Measurements from ENCODE around the gene SNRNP48.

The SNRNP48 gene

GRCh38 chr6:7587631-7588100 is 2.3 kb upstream of the SNRNP48 start:
- Histone ChIP-seq H3K4me3 (ENCODE audit: low read length) (no peak overlapping the region), H3K9ac (ENCODE audit: low read length) (no peak overlapping the region), H3K27me3 (ENCODE audit: control insufficient read depth, insufficient read depth, low read length) (no peaks in the 10 kb centered on the region), H3K27ac (ENCODE audit: low read depth, low read length) (no peak overlapping the region), H3K4me1 (ENCODE audit: control insufficient read depth, insufficient read depth, low read length) (peaks cover 12% of the 10 kb centered on the region), H3K36me3 (ENCODE audit: control insufficient read depth, insufficient read depth, low read length) (no peaks in the 10 kb centered on the region)

- Histone ChIP-seq H3K9ac (ENCODE audit: low read length) (no peak overlapping the region), H3K27me3 (ENCODE audit: control insufficient read depth, insufficient read depth, low read length) (no peaks in the 10 kb centered on the region), H3K27ac (ENCODE audit: low read depth, low read length) (no peak overlapping the region), H3K4me3 (ENCODE audit: low read length) (no peak overlapping the region), H3K4me1 (ENCODE audit: control insufficient read depth, insufficient read depth, low read length) (peaks cover 12% of the 10 kb centered on the region), H3K36me3 (ENCODE audit: control insufficient read depth, insufficient read depth, low read length) (no peaks in the 10 kb centered on the region)
These were observed 1.5 kb upstream of the SNRNP48 start for GRCh38 chr6:7588506-7588905.

DNA sequence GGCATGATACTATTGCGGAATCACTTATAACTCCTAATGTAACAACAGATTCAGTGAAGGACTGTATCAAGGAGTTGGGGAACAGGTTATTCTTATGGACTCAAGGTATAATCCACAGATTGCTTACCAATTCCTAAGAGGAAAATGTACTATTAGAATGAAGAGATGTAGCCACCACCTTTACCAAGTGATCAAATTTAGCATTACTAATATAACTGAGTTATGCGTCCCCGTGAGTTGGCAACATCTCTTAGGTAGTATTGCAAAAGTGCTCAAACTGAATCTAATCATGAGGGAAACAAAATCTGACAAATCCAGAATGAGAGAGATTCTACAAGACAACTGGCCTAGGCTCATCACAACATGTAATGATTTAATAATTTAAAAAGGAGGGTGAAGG is 777 bp upstream of the SNRNP48 start:
- H3K9ac ChIP-seq (ENCODE audit: low read length), result no peak overlapping the region
- H3K4me1 ChIP-seq (ENCODE audit: control insufficient read depth, insufficient read depth, low read length), result peaks cover 12% of the 10 kb centered on the region
- H3K27ac ChIP-seq (ENCODE audit: low read depth, low read length), result no peak overlapping the region
- H3K4me3 ChIP-seq (ENCODE audit: low read length), result peak overlapping the region; percentile 95
- no peaks in the 10 kb centered on the region for H3K36me3 ChIP-seq (ENCODE audit: control insufficient read depth, insufficient read depth, low read length)
- H3K27me3 ChIP-seq (ENCODE audit: control insufficient read depth, insufficient read depth, low read length), result no peaks in the 10 kb centered on the region

DNA sequence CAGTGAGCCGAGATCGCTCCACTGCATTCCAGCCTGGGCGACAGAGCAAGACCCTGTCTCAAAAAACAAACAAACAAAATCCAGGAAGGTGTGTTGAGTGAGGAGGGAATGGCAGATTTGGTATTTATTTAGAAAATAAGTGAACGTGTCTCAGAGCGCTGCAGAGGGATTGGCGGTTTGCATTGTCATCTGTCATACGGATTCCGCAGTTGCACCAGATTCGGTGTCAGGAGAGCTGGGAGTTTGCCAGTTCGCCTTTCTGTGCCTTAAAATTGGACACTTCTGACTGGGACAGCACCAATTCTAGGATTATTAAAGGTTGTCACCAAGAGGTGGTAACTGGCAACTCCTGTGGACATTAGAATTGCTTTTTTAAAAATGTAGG is 912 bp downstream of the SNRNP48 start:
- no peaks in the 10 kb centered on the region for H3K27me3 ChIP-seq (ENCODE audit: control insufficient read depth, insufficient read depth, low read length)
- H3K36me3 ChIP-seq (ENCODE audit: control insufficient read depth, insufficient read depth, low read length), result peaks cover 7% of the 10 kb centered on the region
- peaks cover 12% of the 10 kb centered on the region for H3K4me1 ChIP-seq (ENCODE audit: control insufficient read depth, insufficient read depth, low read length)
- H3K27ac ChIP-seq (ENCODE audit: low read depth, low read length), result no peak overlapping the region
- H3K9ac ChIP-seq (ENCODE audit: low read length), result peak overlapping the region; percentile 68
- peak overlapping the region; percentile 95 for H3K4me3 ChIP-seq (ENCODE audit: low read length)

- H3K9ac ChIP-seq (ENCODE audit: low read length), result no peak overlapping the region
- peaks cover 7% of the 10 kb centered on the region for H3K36me3 ChIP-seq (ENCODE audit: control insufficient read depth, insufficient read depth, low read length)
- H3K27ac ChIP-seq (ENCODE audit: low read depth, low read length), result no peak overlapping the region
- H3K27me3 ChIP-seq (ENCODE audit: control insufficient read depth, insufficient read depth, low read length), result no peaks in the 10 kb centered on the region
- no peak overlapping the region for H3K4me3 ChIP-seq (ENCODE audit: low read length)
- peaks cover 12% of the 10 kb centered on the region for H3K4me1 ChIP-seq (ENCODE audit: control insufficient read depth, insufficient read depth, low read length)
These were observed 1.8 kb downstream of the SNRNP48 start for GRCh38 chr6:7591770-7592169.

DNA sequence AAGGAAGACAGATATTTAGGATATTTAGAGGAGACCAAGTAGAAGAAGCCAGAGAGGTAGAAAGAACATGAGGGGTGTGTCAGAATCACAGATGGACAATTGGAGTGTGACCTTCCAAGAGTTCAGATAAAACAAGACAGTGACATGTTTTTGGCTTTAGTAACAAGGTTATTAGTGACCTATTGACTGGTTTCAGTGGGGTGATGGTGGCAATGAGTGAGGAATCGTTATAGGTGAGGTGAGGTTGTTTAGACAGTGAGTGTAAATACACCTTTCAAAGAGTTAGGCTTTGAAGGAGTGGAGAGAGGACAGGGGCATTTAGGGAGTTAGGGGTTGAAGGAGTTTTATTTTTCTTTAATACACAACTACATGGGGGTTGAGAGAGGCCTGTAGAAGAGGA is 3.2 kb downstream of the SNRNP48 start:
- no peak overlapping the region for H3K27ac ChIP-seq (ENCODE audit: low read depth, low read length)
- H3K9ac ChIP-seq (ENCODE audit: low read length), result no peak overlapping the region
- H3K4me3 ChIP-seq (ENCODE audit: low read length), result no peak overlapping the region
- H3K36me3 ChIP-seq (ENCODE audit: control insufficient read depth, insufficient read depth, low read length), result peaks cover 7% of the 10 kb centered on the region
- peaks cover 12% of the 10 kb centered on the region for H3K4me1 ChIP-seq (ENCODE audit: control insufficient read depth, insufficient read depth, low read length)
- no peaks in the 10 kb centered on the region for H3K27me3 ChIP-seq (ENCODE audit: control insufficient read depth, insufficient read depth, low read length)

DNA sequence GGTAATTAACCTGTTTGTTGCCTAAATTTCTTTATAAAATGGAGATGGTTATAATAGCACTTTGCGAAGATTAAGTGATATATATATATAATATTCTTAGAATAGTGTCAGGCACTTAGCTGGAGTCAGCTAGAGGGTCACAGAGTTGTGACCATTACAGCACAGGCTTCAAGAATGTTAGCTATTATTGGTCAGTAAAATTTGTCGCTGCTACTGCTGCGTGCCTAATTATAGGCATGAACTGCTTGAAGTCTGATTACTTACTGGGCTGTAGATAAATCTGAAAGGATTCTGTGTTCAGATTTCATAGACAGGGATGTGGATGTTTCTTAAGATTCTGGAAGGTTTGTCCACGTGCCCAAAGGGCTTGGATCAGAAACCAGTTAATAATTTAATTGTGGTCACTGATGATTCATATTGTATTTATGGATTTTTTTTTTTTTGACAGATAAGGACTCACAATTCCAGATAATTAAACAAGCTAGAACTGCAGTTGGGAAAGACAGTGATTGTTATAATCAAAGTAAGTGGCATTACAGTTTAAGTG is 4.7 kb downstream of the SNRNP48 start:
- H3K36me3 ChIP-seq (ENCODE audit: control insufficient read depth, insufficient read depth, low read length), result peaks cover 7% of the 10 kb centered on the region
- H3K27ac ChIP-seq (ENCODE audit: low read depth, low read length), result no peak overlapping the region

DNA sequence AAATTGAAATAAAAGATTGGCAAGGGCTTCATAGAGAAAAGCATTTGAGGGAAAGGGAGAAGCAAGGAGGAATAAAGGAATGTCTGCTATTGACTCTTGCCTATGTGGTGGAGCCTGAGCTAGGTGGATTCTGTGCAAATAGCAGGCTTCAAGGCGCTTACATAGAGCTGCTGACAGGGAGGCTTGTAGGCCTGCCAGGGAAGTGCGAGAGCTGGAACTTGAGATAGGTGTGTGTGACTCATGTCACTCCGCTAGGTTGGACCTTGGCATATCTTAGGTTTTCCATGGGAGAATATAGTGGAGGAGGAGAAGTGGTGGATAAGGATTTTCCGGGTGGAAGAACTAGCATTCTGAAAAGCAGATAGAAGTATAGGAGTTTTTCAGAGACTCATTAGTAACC is 14.0 kb downstream of the SNRNP48 start:
- H3K4me1 ChIP-seq (ENCODE audit: control insufficient read depth, insufficient read depth, low read length), result no peaks in the 10 kb centered on the region
- H3K36me3 ChIP-seq (ENCODE audit: control insufficient read depth, insufficient read depth, low read length), result peaks cover 26% of the 10 kb centered on the region
- no peak overlapping the region for H3K4me3 ChIP-seq (ENCODE audit: low read length)
- no peak overlapping the region for H3K27ac ChIP-seq (ENCODE audit: low read depth, low read length)
- no peak overlapping the region for H3K9ac ChIP-seq (ENCODE audit: low read length)
- H3K27me3 ChIP-seq (ENCODE audit: control insufficient read depth, insufficient read depth, low read length), result no peaks in the 10 kb centered on the region

More for the DNA sequence above, 4.7 kb downstream of the SNRNP48 start:
- no peak overlapping the region for H3K4me3 ChIP-seq (ENCODE audit: low read length)
- H3K27me3 ChIP-seq (ENCODE audit: control insufficient read depth, insufficient read depth, low read length), result no peaks in the 10 kb centered on the region
- no peak overlapping the region for H3K9ac ChIP-seq (ENCODE audit: low read length)
- peaks cover 9% of the 10 kb centered on the region for H3K4me1 ChIP-seq (ENCODE audit: control insufficient read depth, insufficient read depth, low read length)

DNA sequence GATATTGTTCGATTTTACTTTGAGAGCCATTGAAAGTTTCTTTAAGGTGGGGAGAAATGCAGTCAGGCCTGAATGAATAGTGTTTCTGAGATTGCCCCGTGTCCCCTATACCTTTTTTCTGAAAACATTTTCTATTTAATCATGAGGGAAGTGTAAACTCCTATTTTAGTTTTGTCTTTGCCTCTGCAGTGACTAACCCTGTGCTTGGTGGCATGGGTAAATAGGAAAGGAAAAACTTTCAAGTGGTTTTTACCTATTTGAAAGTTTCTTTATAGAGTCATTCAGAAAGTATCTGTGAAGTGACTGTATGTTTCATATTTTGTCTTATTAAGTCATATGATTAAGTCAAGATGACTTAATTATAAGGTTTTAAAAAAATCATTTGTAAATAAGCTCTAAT is 14.5 kb downstream of the SNRNP48 start:
- no peak overlapping the region for H3K9ac ChIP-seq (ENCODE audit: low read length)
- H3K27ac ChIP-seq (ENCODE audit: low read depth, low read length), result no peak overlapping the region
- no peak overlapping the region for H3K4me3 ChIP-seq (ENCODE audit: low read length)
- H3K4me1 ChIP-seq (ENCODE audit: control insufficient read depth, insufficient read depth, low read length), result no peaks in the 10 kb centered on the region
- peaks cover 26% of the 10 kb centered on the region for H3K36me3 ChIP-seq (ENCODE audit: control insufficient read depth, insufficient read depth, low read length)
- no peaks in the 10 kb centered on the region for H3K27me3 ChIP-seq (ENCODE audit: control insufficient read depth, insufficient read depth, low read length)

DNA sequence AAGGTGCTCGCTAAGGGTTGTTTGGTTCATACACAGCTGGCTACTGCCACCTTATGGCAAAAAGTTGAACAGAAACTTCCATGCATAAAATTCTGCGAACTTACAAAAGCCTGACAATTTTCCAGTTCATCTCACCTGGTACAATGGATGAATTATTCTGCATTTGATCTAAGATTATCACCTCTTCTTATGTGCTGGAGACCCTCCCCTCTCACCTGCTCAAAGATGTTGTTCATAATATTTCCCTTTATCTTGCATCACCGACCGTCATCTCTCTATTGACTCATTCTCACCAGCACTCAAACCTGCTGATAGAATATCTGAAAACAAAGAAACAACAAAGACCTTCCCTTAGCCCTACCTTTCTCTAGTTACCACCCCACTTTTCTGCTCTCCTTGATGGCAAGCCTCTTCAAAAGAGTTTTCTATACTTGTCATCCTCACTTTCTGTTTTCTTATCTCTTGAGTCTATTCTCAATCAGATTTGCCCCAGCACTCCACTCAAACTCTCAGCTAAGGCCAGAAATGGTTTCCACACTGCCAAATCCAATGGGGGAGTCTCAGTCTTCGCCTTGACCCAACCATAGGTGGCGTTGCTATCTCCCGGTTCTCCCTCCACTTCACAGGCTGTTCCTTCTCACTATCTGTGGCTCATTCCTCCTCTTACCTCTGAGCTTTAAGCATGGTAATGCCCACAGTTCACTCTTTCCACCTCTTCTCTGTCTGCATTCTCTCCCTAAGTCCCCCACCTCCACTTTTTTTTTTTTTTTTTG is 25.8 kb downstream of the SNRNP48 start:
- Histone ChIP-seq H3K27me3 (ENCODE audit: control insufficient read depth, insufficient read depth, low read length) (no peaks in the 10 kb centered on the region), H3K9ac (ENCODE audit: low read length) (no peak overlapping the region), H3K36me3 (ENCODE audit: control insufficient read depth, insufficient read depth, low read length) (peaks cover 9% of the 10 kb centered on the region), H3K4me1 (ENCODE audit: control insufficient read depth, insufficient read depth, low read length) (no peaks in the 10 kb centered on the region), H3K27ac (ENCODE audit: low read depth, low read length) (no peak overlapping the region), H3K4me3 (ENCODE audit: low read length) (no peak overlapping the region)

DNA sequence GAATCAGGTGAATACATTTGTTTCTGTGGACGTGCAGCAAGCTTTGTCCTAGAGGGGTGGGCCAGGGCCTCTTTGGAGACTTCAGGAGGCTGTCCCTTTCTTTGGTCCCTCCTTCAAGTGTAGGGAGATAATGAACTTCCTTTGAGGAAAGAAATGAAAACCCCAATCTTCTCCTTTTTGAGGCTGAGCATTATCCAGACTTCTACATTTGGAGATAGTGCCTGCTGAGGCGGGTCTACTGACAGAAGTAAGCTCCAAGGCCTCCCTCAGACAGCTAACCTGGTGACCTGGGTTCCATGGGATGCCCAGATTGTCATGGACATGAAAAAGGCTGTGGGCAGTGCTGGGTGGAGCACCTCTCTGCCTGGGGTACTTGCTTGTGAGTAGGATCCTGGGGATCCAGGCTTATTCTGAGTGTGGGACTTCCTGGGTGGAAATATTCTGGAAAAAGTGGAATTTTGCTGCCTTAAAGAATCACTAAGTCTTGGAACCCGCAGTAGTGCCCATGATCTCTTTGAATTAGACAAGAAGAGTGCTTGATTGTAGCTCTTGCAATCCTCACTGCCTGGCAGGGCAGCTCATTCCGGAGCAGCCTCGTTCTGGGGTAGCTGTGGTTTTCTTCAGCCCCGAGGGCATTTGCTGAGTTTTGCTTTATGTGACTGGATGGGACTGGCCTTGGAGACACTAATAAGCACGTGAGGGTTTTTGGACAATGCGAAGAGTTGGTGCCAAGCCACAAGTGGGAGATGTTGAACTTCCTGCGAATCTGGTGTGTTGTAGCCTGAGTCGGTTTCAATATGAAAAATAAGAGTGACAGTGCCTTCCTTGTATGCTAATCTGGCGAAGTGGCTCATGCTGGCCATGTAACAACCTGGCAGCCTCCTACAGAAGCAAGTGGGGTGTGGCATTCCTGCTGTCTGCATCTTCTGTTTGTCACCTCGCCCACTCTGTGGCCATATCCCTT is 28.1 kb downstream of the SNRNP48 start:
- H3K4me3 ChIP-seq (ENCODE audit: low read length), result no peak overlapping the region

DNA sequence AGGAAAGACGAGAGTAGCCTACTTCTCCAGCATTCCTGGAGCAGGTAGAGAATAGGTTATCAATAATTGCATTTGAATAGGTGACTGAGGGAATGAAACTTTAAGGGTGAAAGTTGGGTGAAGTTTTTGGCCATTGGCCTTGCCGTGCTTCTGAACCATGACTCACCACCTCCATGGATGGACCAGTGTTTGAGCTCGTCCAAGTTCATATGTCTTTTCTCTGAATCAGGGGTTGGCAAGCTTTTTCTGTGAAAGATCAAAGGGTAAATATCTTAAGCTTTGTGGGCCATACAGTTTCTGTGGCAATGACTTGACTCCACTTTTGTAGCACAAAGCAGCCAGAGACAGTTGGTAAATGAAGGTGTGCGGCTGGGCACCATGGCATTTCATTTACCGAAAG is 31.8 kb downstream of the SNRNP48 start:
- Histone ChIP-seq H3K36me3 (ENCODE audit: control insufficient read depth, insufficient read depth, low read length) (no peaks in the 10 kb centered on the region), H3K27ac (ENCODE audit: low read depth, low read length) (no peak overlapping the region), H3K27me3 (ENCODE audit: control insufficient read depth, insufficient read depth, low read length) (no peaks in the 10 kb centered on the region), H3K4me1 (ENCODE audit: control insufficient read depth, insufficient read depth, low read length) (no peaks in the 10 kb centered on the region), H3K9ac (ENCODE audit: low read length) (no peak overlapping the region), H3K4me3 (ENCODE audit: low read length) (no peak overlapping the region)

More for the DNA sequence above, 28.1 kb downstream of the SNRNP48 start:
- no peak overlapping the region for H3K27ac ChIP-seq (ENCODE audit: low read depth, low read length)
- no peaks in the 10 kb centered on the region for H3K36me3 ChIP-seq (ENCODE audit: control insufficient read depth, insufficient read depth, low read length)
- H3K4me1 ChIP-seq (ENCODE audit: control insufficient read depth, insufficient read depth, low read length), result no peaks in the 10 kb centered on the region
- H3K27me3 ChIP-seq (ENCODE audit: control insufficient read depth, insufficient read depth, low read length), result no peaks in the 10 kb centered on the region
- no peak overlapping the region for H3K9ac ChIP-seq (ENCODE audit: low read length)
